ENCODE results near the gene HCN1.

The HCN1 gene

GRCh38 chr5:45696206-45696836, at the start of gene HCN1:
HCN1 (minus strand) TSS chr5:45696380.
- TF ChIP-seq CTCF (IDR thresholded peaks at IDR 0.05; ENCODE audit: borderline replicate concordance, control extremely low read depth, extremely low read depth, insufficient read depth, missing control alignments): peak; percentile 30
- peak; percentile 43 for DNase-seq (ENCODE audit: low spot score)
- in situ Hi-C loops (cut with MboI; ENCODE audit: low sequenced_read_pairs, unreplicated experiment): no loop called here

DNA sequence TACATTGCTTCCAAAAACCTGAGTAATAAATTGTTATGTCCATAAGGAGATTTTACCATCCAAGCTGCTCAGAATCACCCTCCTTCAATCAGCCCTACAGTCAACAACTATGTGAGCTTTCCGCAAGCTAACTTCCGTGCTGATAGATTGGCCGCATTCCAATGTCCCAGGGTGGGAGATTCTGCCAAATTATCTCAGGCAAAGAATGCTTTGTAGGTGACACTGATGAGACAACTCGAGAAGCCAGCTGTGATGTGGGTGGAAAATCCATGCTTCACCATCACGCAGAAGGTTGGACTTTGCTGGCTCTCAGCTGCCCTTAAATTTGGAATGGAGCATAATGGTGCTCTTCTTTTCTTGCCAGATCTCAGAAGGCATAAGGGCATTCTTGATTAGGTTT, 44.9 kb upstream of the HCN1 start:
- DNase-seq (ENCODE audit: low spot score): no peak
- TF ChIP-seq CTCF (IDR thresholded peaks at IDR 0.05; ENCODE audit: borderline replicate concordance, control extremely low read depth, extremely low read depth, insufficient read depth, missing control alignments): no peak

GRCh38 chr5:45737153-45737552, 41.0 kb upstream of the HCN1 start:
- DNase-seq (ENCODE audit: low spot score): no peak
- in situ Hi-C loops (cut with MboI; ENCODE audit: low sequenced_read_pairs, unreplicated experiment): no loop called here
- TF ChIP-seq CTCF (IDR thresholded peaks at IDR 0.05; ENCODE audit: borderline replicate concordance, control extremely low read depth, extremely low read depth, insufficient read depth, missing control alignments): no peak

More for the DNA sequence above, 44.9 kb upstream of the HCN1 start:
- in situ Hi-C loops (cut with MboI; ENCODE audit: low sequenced_read_pairs, unreplicated experiment): no loop called here

- no peak for TF ChIP-seq CTCF (IDR thresholded peaks at IDR 0.05; ENCODE audit: borderline replicate concordance, control extremely low read depth, extremely low read depth, insufficient read depth, missing control alignments)
- in situ Hi-C loops (cut with MboI; ENCODE audit: low sequenced_read_pairs, unreplicated experiment): no loop called here
- DNase-seq (ENCODE audit: low spot score): no peak
These were observed 29.4 kb upstream of the HCN1 start for GRCh38 chr5:45725537-45725936.

- in situ Hi-C loops (cut with MboI; ENCODE audit: low sequenced_read_pairs, unreplicated experiment): no loop called here
- DNase-seq (ENCODE audit: low spot score): no peak
- no peak for TF ChIP-seq CTCF (IDR thresholded peaks at IDR 0.05; ENCODE audit: borderline replicate concordance, control extremely low read depth, extremely low read depth, insufficient read depth, missing control alignments)
These were observed 1.0 kb upstream of the HCN1 start for GRCh38 chr5:45697201-45697600.

- in situ Hi-C loops (cut with MboI; ENCODE audit: low sequenced_read_pairs, unreplicated experiment): no loop called here
- no peak for TF ChIP-seq CTCF (IDR thresholded peaks at IDR 0.05; ENCODE audit: borderline replicate concordance, control extremely low read depth, extremely low read depth, insufficient read depth, missing control alignments)
- no peak for DNase-seq (ENCODE audit: low spot score)
These were observed 400 bp downstream of the HCN1 start for GRCh38 chr5:45695804-45696156.

All from GM13976 (cell line).